Loucy (cell line): ENCODE data around the gene AGAP3.

ENCODE experiments used
- CTCF ChIP-seq: fragments of 200-600 bp; sonication (generic); conservative IDR thresholded peaks from 2 replicates; pipeline ENCODE4 v1.5.1; 2014; ENCODE audit warnings: mild to moderate bottlenecking, antibody characterized with exemption, low read length
- EZH2phosphoT487 ChIP-seq: fragments of 200-600 bp; IDR thresholded peaks from 2 replicates; pipeline ENCODE4 v1.6.1; 2018; ENCODE audit warnings: antibody characterized with exemption, mild to moderate bottlenecking, moderate library complexity, borderline replicate concordance

GRCh38 chr7:151118108-151119054 lies 32.1 kb downstream of the AGAP3 start:
- TF ChIP-seq CTCF, result no peak
- no peak for TF ChIP-seq EZH2phosphoT487
